Measurements from ENCODE around the gene IQGAP2. TPM values are rescaled to one million over a fixed set of nuclear protein-coding genes. Genes with fewer than 3 reads are reported as not detected.

The IQGAP2 gene
- total and polyA plus RNA-seq, 2 of the 8 experiments (the other 6 are each of a cell fraction or from before 2014, with no cell fraction given), result 19.7 to 66.0 TPM

DNA sequence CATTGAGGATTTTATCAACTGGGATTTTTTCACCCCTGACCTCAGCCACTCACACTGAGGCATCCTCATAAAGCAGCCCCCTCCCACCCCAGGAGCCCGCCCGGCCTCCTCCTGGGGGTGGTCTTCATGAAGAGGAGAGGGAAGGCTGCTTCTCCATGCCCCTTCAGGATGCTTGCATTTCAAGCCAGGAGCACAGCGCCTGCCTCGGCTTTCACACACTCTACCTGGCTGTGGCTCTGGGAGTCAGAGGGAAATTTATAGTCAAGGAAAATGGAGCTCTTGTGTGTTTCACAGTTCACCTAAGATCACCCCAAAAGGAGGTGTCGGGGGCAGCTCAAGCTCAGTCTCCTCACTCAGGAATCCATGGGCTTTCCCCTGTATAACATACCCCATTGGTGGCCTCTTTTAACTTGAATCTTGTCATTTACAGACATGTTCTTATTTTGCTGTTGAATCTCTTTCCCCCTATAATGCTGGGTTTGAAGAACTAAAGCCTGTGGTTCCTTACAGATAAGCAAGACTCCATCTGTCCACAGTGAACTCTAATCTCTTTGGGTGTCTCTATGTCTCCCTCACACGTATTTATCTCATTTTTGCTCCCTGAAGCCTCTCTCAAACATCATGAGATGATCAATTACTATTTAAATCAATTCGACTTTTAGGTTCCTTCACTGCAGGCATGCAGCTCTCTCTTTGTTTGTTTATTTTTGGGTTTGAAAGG, 22.6 kb upstream of the IQGAP2 start:
- no peaks in the 10 kb centered on the region for H3K36me3 ChIP-seq (ENCODE audit: control insufficient read depth in 2 of 4, insufficient read depth in 4 of 4, low read length in 3 of 4)
- H3K27ac ChIP-seq (ENCODE audit: low read depth, low read length), result no peak overlapping the region
- no peak overlapping the region for H3K56ac ChIP-seq (replicated peaks; ENCODE audit: insufficient read length, low read depth, low read length)
- no peaks in the 10 kb centered on the region for H3K9me3 ChIP-seq (ENCODE audit: insufficient read depth in 2 of 2, low read depth in 1 of 2, low read length in 1 of 2)
- ChIA-PET CTCF (ENCODE audit: partially characterized antibody) (interaction anchor here (0.8 to 1.3 kb wide), 2 partner anchors 201 to 204 kb away, joined by 3 read pairs; no protein-coding TSS in a partner anchor), POLR2A (ENCODE audit: partially characterized antibody) (no interaction called here)
- no peak overlapping the region for H3K4me3 ChIP-seq (ENCODE audit: extremely low read depth in 1 of 4, insufficient read depth in 2 of 4, low read depth in 3 of 4, low read length in 4 of 4)
- H3K79me2 ChIP-seq (ENCODE audit: control insufficient read depth in 1 of 2, insufficient read depth in 2 of 2, low read length in 2 of 2), result no peaks in the 10 kb centered on the region
- no peak for FAIRE-seq
- no peak overlapping the region for H2AFZ ChIP-seq (ENCODE audit: low read length)
- no peak overlapping the region for H3K18ac ChIP-seq (ENCODE audit: extremely low read depth, low read length)
- H4K20me1 ChIP-seq (replicated peaks in 1 of 2; ENCODE audit: control insufficient read depth in 1 of 2, insufficient read depth in 2 of 2, low read length in 2 of 2), result no peaks in the 10 kb centered on the region
- no peak overlapping the region for H4K8ac ChIP-seq (ENCODE audit: extremely low read depth, insufficient read depth, low read length)
- H4K5ac ChIP-seq (ENCODE audit: insufficient read length, low read depth, low read length), result no peak overlapping the region
- H3K79me1 ChIP-seq (ENCODE audit: low read depth, low read length), result no peaks in the 10 kb centered on the region
- H3K14ac ChIP-seq (ENCODE audit: insufficient read length), result no peak overlapping the region
- no peak overlapping the region for H2BK120ac ChIP-seq (replicated peaks; ENCODE audit: low read depth, low read length)
- H3K23ac ChIP-seq (ENCODE audit: insufficient read length), result no peak overlapping the region
- 80% methylated on average over 7 of the region's 7 CpGs; no CpG with 5 or more reads in 1 of the 2 experiments for WGBS, 2 experiments (ENCODE audit: extremely low coverage in 1 of 2, insufficient coverage in 1 of 2, insufficient read length in 1 of 2, insufficient replicate concordance in 2 of 2, low coverage in 1 of 2, low lambda C conversion rate in 2 of 2, missing lambda C conversion rate in 1 of 2)
- no peak overlapping the region for H2BK5ac ChIP-seq (ENCODE audit: low read depth, low read length)
- H3K4me2 ChIP-seq (ENCODE audit: insufficient read depth in 1 of 2, low read depth in 2 of 2, low read length in 2 of 2), result no peak overlapping the region
- H2AK5ac ChIP-seq (ENCODE audit: low read depth, low read length), result no peak overlapping the region
- H3K9ac ChIP-seq (replicated peaks in 1 of 4; ENCODE audit: extremely low read depth in 1 of 4, low read depth in 3 of 4, low read length in 3 of 4), result no peak overlapping the region
- peaks cover 0 to 3% (median under 1%) of the 10 kb centered on the region in 4 experiments; a peak in 2 of 7 replicates for H3K4me1 ChIP-seq (replicated peaks in 1 of 4; ENCODE audit: control insufficient read depth in 3 of 4, insufficient read depth in 4 of 4, low read length in 3 of 4)
- no peaks in the 10 kb centered on the region for H3K23me2 ChIP-seq (ENCODE audit: low read depth, low read length)
- H3K27me3 ChIP-seq (replicated peaks in 1 of 4; ENCODE audit: control insufficient read depth in 3 of 4, extremely low read depth in 1 of 4, insufficient read depth in 3 of 4, low read length in 3 of 4), result no peaks in the 10 kb centered on the region
- no peak overlapping the region for H4K91ac ChIP-seq (replicated peaks; ENCODE audit: insufficient read length, low read length)
- H2BK12ac ChIP-seq (ENCODE audit: low read depth, low read length), result no peak overlapping the region
- no peak for TF ChIP-seq YY1 (IDR thresholded peaks at IDR 0.05; ENCODE audit: low read depth, low read length)
- no peak for TF ChIP-seq SUZ12 (IDR thresholded peaks at IDR 0.05; ENCODE audit: low read length)
- TF ChIP-seq TAF7 (optimal IDR thresholded peaks at IDR 0.05; ENCODE audit: borderline replicate concordance, low read depth, low read length), result no peak
- no peak for TF ChIP-seq POU5F1 (IDR thresholded peaks at IDR 0.05; ENCODE audit: low read depth, low read length)
- TF ChIP-seq SIX5 (IDR thresholded peaks at IDR 0.05; ENCODE audit: low read depth, low read length), result no peak
- H3K4ac ChIP-seq (replicated peaks; ENCODE audit: insufficient read length, low read depth, low read length), result no peak overlapping the region
- H2BK20ac ChIP-seq (ENCODE audit: low read length), result no peak overlapping the region
- DNase-seq (ENCODE audit: low read depth in 1 of 2, low spot score in 2 of 2), result no peak
- H2BK15ac ChIP-seq (ENCODE audit: low read length), result no peak overlapping the region

Measured in H1 (cell line).